H9 (cell line): Measurements from ENCODE around the gene ASCC3. TPM values are rescaled to one million over a fixed set of nuclear protein-coding genes. Genes with fewer than 3 reads are reported as not detected.

Experiments
- DNase-seq: peaks from one replicate; pipeline ENCODE4 v3.0.0-alpha.2; 2017
- H2AFZ ChIP-seq: one replicate; pipeline ENCODE4 v1.6.1; 2013; ENCODE audit warnings: mild to moderate bottlenecking, low read length, control low read depth, moderate library complexity
- H2AK5ac ChIP-seq: 2 replicates; pipeline ENCODE4 v1.6.1; 2013; ENCODE audit warnings: low read length, control low read depth, mixed read lengths; ENCODE audit not compliant: insufficient read length
- H2BK120ac ChIP-seq: one replicate; pipeline ENCODE4 v1.6.1; 2013; ENCODE audit warnings: low read depth, mild to moderate bottlenecking, low read length, control low read depth, inconsistent platforms; ENCODE audit not compliant: poor library complexity, severe bottlenecking
- H2BK12ac ChIP-seq: 2 replicates; pipeline ENCODE4 v1.6.1; 2013; ENCODE audit warnings: low read length, control low read depth, mixed read lengths, low read depth; ENCODE audit not compliant: insufficient read length
- H2BK15ac ChIP-seq: 2 replicates; pipeline ENCODE4 v1.6.1; 2013; ENCODE audit warnings: low read depth, low read length, control low read depth
- H2BK20ac ChIP-seq: one replicate; pipeline ENCODE4 v1.6.1; 2013; ENCODE audit warnings: low read depth, mild to moderate bottlenecking, low read length, control low read depth, inconsistent platforms; ENCODE audit not compliant: poor library complexity, severe bottlenecking
- H2BK5ac ChIP-seq: 2 replicates; pipeline ENCODE4 v1.6.1; 2013; ENCODE audit warnings: low read length, control low read depth, mixed read lengths; ENCODE audit not compliant: insufficient read length
- H3K14ac ChIP-seq: 2 replicates; pipeline ENCODE4 v1.6.1; 2013; ENCODE audit warnings: low read length, control low read depth; ENCODE audit not compliant: insufficient read depth
- H3K18ac ChIP-seq: 2 replicates; pipeline ENCODE4 v1.6.1; 2013; ENCODE audit warnings: low read depth, mild to moderate bottlenecking, mixed read lengths, low read length, control low read depth; ENCODE audit not compliant: insufficient read length
- H3K23ac ChIP-seq: 2 replicates; pipeline ENCODE4 v1.6.1; 2013; ENCODE audit warnings: low read length, control low read depth, mixed read lengths, low read depth; ENCODE audit not compliant: insufficient read length
- H3K23me2 ChIP-seq: 2 replicates; pipeline ENCODE4 v1.6.1; 2013; ENCODE audit warnings: low read depth, mild to moderate bottlenecking, mixed read lengths, low read length, control low read depth; ENCODE audit not compliant: insufficient read length, poor library complexity, severe bottlenecking
- H3K27ac ChIP-seq: 2 replicates; pipeline ENCODE4 v1.5.1; 2013; ENCODE audit warnings: low read length, control low read depth, mixed read lengths, low read depth; ENCODE audit not compliant: insufficient read length
- H3K27me3 ChIP-seq: 2 replicates; pipeline ENCODE4 v1.6.1; 2013; ENCODE audit warnings: low read length, control low read depth, inconsistent platforms; ENCODE audit not compliant: insufficient read depth
- H3K4ac ChIP-seq: 2 replicates; pipeline ENCODE4 v1.6.1; 2013; ENCODE audit warnings: low read depth, mild to moderate bottlenecking, control low read depth, inconsistent platforms, low read length, moderate library complexity
- H3K4me1 ChIP-seq: 2 replicates; pipeline ENCODE4 v1.6.1; 2013; ENCODE audit warnings: low read length, control low read depth, inconsistent platforms; ENCODE audit not compliant: insufficient read depth
- H3K4me2 ChIP-seq: 2 replicates; pipeline ENCODE4 v1.6.1; 2013; ENCODE audit warnings: low read length, control low read depth, mixed read lengths; ENCODE audit not compliant: insufficient read length, insufficient read depth
- H3K56ac ChIP-seq: 2 replicates; pipeline ENCODE4 v1.6.1; 2013; ENCODE audit warnings: low read depth, mild to moderate bottlenecking, mixed read lengths, low read length, control low read depth; ENCODE audit not compliant: insufficient read length
- H3K79me1 ChIP-seq: 2 replicates; pipeline ENCODE4 v1.6.1; 2013; ENCODE audit warnings: low read depth, mild to moderate bottlenecking, moderate library complexity, low read length, control low read depth, inconsistent platforms; ENCODE audit not compliant: insufficient read depth, poor library complexity, severe bottlenecking
- H3K79me2 ChIP-seq: 2 replicates; pipeline ENCODE4 v1.6.1; 2013; ENCODE audit warnings: low read length, control low read depth, inconsistent platforms; ENCODE audit not compliant: insufficient read depth
- H3K9ac ChIP-seq: 2 replicates; pipeline ENCODE4 v1.6.1; 2013; ENCODE audit warnings: low read length, control low read depth, mixed read lengths; ENCODE audit not compliant: insufficient read length; ENCODE audit errors: extremely low read depth
- H3K9me3 ChIP-seq: one replicate; pipeline ENCODE4 v1.6.1; 2013; ENCODE audit warnings: low read depth, low read length, inconsistent platforms; ENCODE audit not compliant: control insufficient read depth
- H3T11ph ChIP-seq: one replicate; pipeline ENCODE4 v1.6.1; 2013; ENCODE audit warnings: mild to moderate bottlenecking, low read length, control low read depth, inconsistent platforms
- H4K20me1 ChIP-seq: one replicate; pipeline ENCODE4 v1.6.1; 2013; ENCODE audit not compliant: control insufficient read depth, insufficient read length, insufficient read depth
- H4K5ac ChIP-seq: 2 replicates; pipeline ENCODE4 v1.6.1; 2013; ENCODE audit warnings: low read depth, mild to moderate bottlenecking, mixed read lengths, low read length, control low read depth; ENCODE audit not compliant: insufficient read length
- H4K8ac ChIP-seq: replicated peaks from 2 replicates; pipeline ENCODE4 v1.6.1; 2013; ENCODE audit warnings: low read length, control low read depth, mixed read lengths, low read depth; ENCODE audit not compliant: insufficient read length
- H4K91ac ChIP-seq: 2 replicates; pipeline ENCODE4 v1.6.1; 2013; ENCODE audit warnings: low read depth, mild to moderate bottlenecking, moderate library complexity, mixed read lengths, low read length, control low read depth; ENCODE audit not compliant: insufficient read length
- H3K27ac Mint-ChIP-seq, 3 experiments: 2 replicates in 2 of 3; 3 replicates in 1 of 3; pipeline ENCODE4 v1.8.0; 2020 to 2021; ENCODE audit warnings: mixed read lengths in 3 of 3, mild to moderate bottlenecking in 1 of 3, moderate library complexity in 1 of 3
- H3K27me3 Mint-ChIP-seq: 2 replicates; pipeline ENCODE4 v1.8.0; 2021; ENCODE audit warnings: low read depth, mild to moderate bottlenecking, moderate library complexity, mixed read lengths
- H3K36me3 Mint-ChIP-seq, 3 experiments: 2 replicates in 2 of 3; 3 replicates in 1 of 3; pipeline ENCODE4 v1.8.0; 2020 to 2021; ENCODE audit warnings: low read depth in 3 of 3, mixed read lengths in 3 of 3; ENCODE audit not compliant: insufficient read depth in 1 of 3
- H3K4me1 Mint-ChIP-seq, 2 experiments: 2 replicates each; pipeline ENCODE4 v1.8.0; 2020; ENCODE audit warnings: mixed read lengths in 2 of 2
- H3K4me3 Mint-ChIP-seq, 2 experiments: 2 replicates in 1 of 2; 3 replicates in 1 of 2; pipeline ENCODE4 v1.8.0; 2020 to 2021; ENCODE audit warnings: mild to moderate bottlenecking in 2 of 2, mixed read lengths in 2 of 2, moderate library complexity in 1 of 2
- H3K9me3 Mint-ChIP-seq, 2 experiments: 2 replicates in 1 of 2; 3 replicates in 1 of 2; pipeline ENCODE4 v1.8.0; 2020; ENCODE audit warnings: mild to moderate bottlenecking in 2 of 2, mixed read lengths in 2 of 2, moderate library complexity in 1 of 2
- CTCF ChIP-seq: fragments of 200-600 bp; sonication (generic); conservative IDR thresholded peaks from 3 replicates; pipeline ENCODE4 v1.8.0; 2021; ENCODE audit warnings: antibody characterized with exemption, mild to moderate bottlenecking
- WGBS: extraction: QIAGEN DNeasy Blood & Tissue Kit; methylation state at CpG from one replicate; pipeline ENCODE4 v1.1.7; 2013; ENCODE audit warnings: missing lambda C conversion rate, low lambda C conversion rate, mixed read lengths; ENCODE audit not compliant: insufficient read length; ENCODE audit errors: extremely low coverage; 5-methylcytosine and 5-hydroxymethylcytosine counted together
- total RNA-seq: library from RNA; stranded (reverse); gene quantifications from 2 replicates; pipeline ENCODE4 v1.2.1, GENCODE V29; 2021

Gene ASCC3
- total RNA-seq, 1 experiment from 2014 or later, result 63.8 TPM

- Histone ChIP-seq H4K91ac (no peak overlapping the region), H2BK15ac (no peak overlapping the region), H3K27me3 (no peaks in the 10 kb centered on the region), H3K18ac (no peak overlapping the region), H3K56ac (no peak overlapping the region), H3K23me2 (no peaks in the 10 kb centered on the region), H2BK20ac (no peak overlapping the region), H3K4ac (no peak overlapping the region), H3K27ac (no peak overlapping the region), H2BK5ac (no peak overlapping the region), H3K23ac (no peak overlapping the region), H3T11ph (no peak overlapping the region), H3K14ac (no peak overlapping the region), H3K79me2 (no peaks in the 10 kb centered on the region), H2BK12ac (no peak overlapping the region), H2BK120ac (no peak overlapping the region), H3K9me3 (no peaks in the 10 kb centered on the region), H3K4me2 (no peak overlapping the region), H3K79me1 (no peaks in the 10 kb centered on the region), H2AFZ (no peak overlapping the region), H3K4me1 (no peaks in the 10 kb centered on the region), H3K9ac (no peak overlapping the region), H4K20me1 (no peaks in the 10 kb centered on the region), H4K5ac (no peak overlapping the region), H4K8ac (no peak overlapping the region), H2AK5ac (no peak overlapping the region)
- DNase-seq, result no peak
- peaks cover 0 to 2% (median 0%) of the 10 kb centered on the region in 3 experiments; a peak in 2 of 7 replicates for H3K36me3 Mint-ChIP-seq
- no peak overlapping the region for H3K4me3 Mint-ChIP-seq
- no peaks in the 10 kb centered on the region for H3K4me1 Mint-ChIP-seq
- H3K27ac Mint-ChIP-seq, result no peak overlapping the region
- no peak for TF ChIP-seq CTCF
- no peaks in the 10 kb centered on the region for H3K27me3 Mint-ChIP-seq
- WGBS, result no CpG with 5 or more reads among the region's 1 CpG
- no peaks in the 10 kb centered on the region for H3K9me3 Mint-ChIP-seq
Observed at GRCh38 chr6:100517633-100518032, 363.5 kb downstream of the ASCC3 start.
